ENCODE results near the gene ADCY5.

DNA sequence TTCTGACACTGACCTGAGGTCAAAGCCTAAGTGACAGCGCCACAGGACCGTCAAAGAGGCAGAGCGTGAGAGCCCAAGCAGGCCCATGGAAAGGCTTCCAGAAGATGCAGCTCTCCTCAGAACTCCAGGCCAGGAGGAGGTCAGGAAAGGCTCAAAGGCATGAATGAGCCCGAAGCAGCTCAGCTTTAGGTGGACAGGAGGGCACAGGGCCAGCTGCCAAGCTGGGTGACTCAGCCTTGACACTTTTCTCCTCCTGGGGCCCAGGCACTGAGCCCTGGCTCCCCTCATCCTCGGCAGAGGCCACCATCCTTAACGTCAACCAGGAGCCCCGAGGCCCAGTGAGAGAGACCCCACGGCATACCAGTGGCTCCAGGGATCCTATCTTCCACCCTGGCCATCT is 62.9 kb downstream of the ADCY5 start:
- TF ChIP-seq, protein P1, sequence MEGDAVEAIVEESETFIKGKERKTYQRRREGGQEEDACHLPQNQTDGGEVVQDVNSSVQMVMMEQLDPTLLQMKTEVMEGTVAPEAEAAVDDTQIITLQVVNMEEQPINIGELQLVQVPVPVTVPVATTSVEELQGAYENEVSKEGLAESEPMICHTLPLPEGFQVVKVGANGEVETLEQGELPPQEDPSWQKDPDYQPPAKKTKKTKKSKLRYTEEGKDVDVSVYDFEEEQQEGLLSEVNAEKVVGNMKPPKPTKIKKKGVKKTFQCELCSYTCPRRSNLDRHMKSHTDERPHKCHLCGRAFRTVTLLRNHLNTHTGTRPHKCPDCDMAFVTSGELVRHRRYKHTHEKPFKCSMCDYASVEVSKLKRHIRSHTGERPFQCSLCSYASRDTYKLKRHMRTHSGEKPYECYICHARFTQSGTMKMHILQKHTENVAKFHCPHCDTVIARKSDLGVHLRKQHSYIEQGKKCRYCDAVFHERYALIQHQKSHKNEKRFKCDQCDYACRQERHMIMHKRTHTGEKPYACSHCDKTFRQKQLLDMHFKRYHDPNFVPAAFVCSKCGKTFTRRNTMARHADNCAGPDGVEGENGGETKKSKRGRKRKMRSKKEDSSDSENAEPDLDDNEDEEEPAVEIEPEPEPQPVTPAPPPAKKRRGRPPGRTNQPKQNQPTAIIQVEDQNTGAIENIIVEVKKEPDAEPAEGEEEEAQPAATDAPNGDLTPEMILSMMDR (IDR thresholded peaks at IDR 0.05), result no peak
- TF ChIP-seq POLR2A (IDR thresholded peaks at IDR 0.05), result no peak
- TF ChIP-seq POLR2AphosphoS5 (IDR thresholded peaks at IDR 0.05), result peak; percentile 86
